GM23248 (cell line): ENCODE measurements around the gene CASQ1.

ENCODE experiments used
- EZH2 ChIP-seq: fragments of 200-600 bp; sonication (generic); IDR thresholded peaks from 2 replicates; pipeline ENCODE4 v1.6.1; 2018; ENCODE audit warnings: antibody characterized with exemption, mild to moderate bottlenecking; ENCODE audit not compliant: insufficient read depth, poor library complexity, severe bottlenecking
- EZH2phosphoT487 ChIP-seq: fragments of 200-600 bp; sonication (generic); IDR thresholded peaks from 2 replicates; pipeline ENCODE4 v1.6.1; 2018; ENCODE audit warnings: antibody characterized with exemption, moderate library complexity, mild to moderate bottlenecking, low read depth; ENCODE audit not compliant: insufficient read depth

DNA sequence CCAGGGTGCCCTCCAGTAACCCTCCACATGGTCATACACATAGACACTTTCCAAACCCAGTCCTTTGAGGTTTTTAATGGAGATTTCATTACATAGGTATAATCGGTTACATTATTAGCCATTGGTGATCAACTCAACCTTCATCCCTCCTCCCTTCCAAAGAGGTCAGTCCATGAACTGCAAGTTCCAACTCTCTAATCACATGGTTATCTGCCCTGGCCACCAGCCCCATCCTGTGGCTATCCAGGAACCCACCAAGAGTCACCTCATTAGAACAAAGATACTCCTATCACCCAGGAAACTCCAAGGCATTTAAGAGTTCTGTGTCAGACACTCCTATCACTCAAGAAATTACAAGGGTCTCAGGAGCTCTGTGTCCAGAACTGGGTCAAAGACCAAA is 26.8 kb upstream of the CASQ1 start:
- TF ChIP-seq EZH2 (no peak), EZH2phosphoT487 (no peak)
